Fibroblast of the aortic adventitia (primary cell): ENCODE data around the gene DUSP16. TPM values are rescaled to one million over a fixed set of nuclear protein-coding genes. Genes with fewer than 3 reads are reported as not detected.
A peak's percentile ranks its signal among the peaks of the same experiment; 100 is the strongest.
"Not testable (repeated sequence)": the region's sequence is repeated elsewhere in the genome, so short reads cannot be mapped to it uniquely, and the experiment has no call there.

ENCODE experiments used
- DNase-seq: peaks from one replicate; pipeline ENCODE4 v3.0.0-alpha.2; 2010; ENCODE audit warnings: low read depth
- H3K4me3 ChIP-seq: 2 replicates; pipeline ENCODE4 v1.5.1; 2011; ENCODE audit warnings: low read depth, mild to moderate bottlenecking, control low read depth, low read length, moderate library complexity
- CTCF ChIP-seq: IDR thresholded peaks from 2 replicates; pipeline ENCODE4 v1.5.1; 2011; ENCODE audit warnings: mild to moderate bottlenecking, low read length, control low read depth, inconsistent platforms; ENCODE audit not compliant: insufficient read depth
- total RNA-seq: library from RNA; depleted of rRNA; stranded (reverse); fragments of >200 nt; gene quantifications from 2 replicates; pipeline ENCODE4 v1.2.3, GENCODE V29; 2012; ENCODE audit warnings: low replicate concordance

The DUSP16 gene
- total RNA-seq, 1 donor: 6.8 TPM

GRCh38 chr12:12606781-12607589 is 44.3 kb upstream of the DUSP16 start:
- DNase-seq: peak; percentile 72
- no peak for TF ChIP-seq CTCF
- no peak overlapping the region for H3K4me3 ChIP-seq

- TF ChIP-seq CTCF: no peak
- no peak overlapping the region for H3K4me3 ChIP-seq
- no peak for DNase-seq
These were observed 42.1 kb upstream of the DUSP16 start for GRCh38 chr12:12604740-12605139.

GRCh38 chr12:12600659-12601058 is 38.0 kb upstream of the DUSP16 start:
- no peak for TF ChIP-seq CTCF
- no peak for DNase-seq
- H3K4me3 ChIP-seq: no peak overlapping the region

GRCh38 chr12:12599750-12600643 is 37.3 kb upstream of the DUSP16 start:
- H3K4me3 ChIP-seq: no peak overlapping the region
- DNase-seq: peak; percentile 62
- TF ChIP-seq CTCF: no peak

GRCh38 chr12:12598864-12599263 is 36.2 kb upstream of the DUSP16 start:
- TF ChIP-seq CTCF: no peak
- no peak for DNase-seq
- no peak overlapping the region for H3K4me3 ChIP-seq

GRCh38 chr12:12596598-12596997 is 33.9 kb upstream of the DUSP16 start:
- H3K4me3 ChIP-seq, DNase-seq: not testable (repeated sequence)

- DNase-seq, H3K4me3 ChIP-seq: not testable (repeated sequence)
These were observed 33.3 kb upstream of the DUSP16 start for GRCh38 chr12:12595929-12596328.
